HFF-Myc (cell line): ENCODE results near the gene UMAD1.

Source experiments
- DNase-seq: peaks from one replicate; pipeline ENCODE4 v3.0.0-alpha.2; 2011; ENCODE audit warnings: low read depth; ENCODE audit errors: extremely low read depth
- H3K4me3 ChIP-seq: replicated peaks from 2 replicates; pipeline ENCODE4 v1.5.1; 2011; ENCODE audit warnings: low read depth, mild to moderate bottlenecking, control low read depth, low read length
- TF ChIP-seq, protein P1 (sequence below): IDR thresholded peaks from 2 replicates; pipeline ENCODE4 v1.5.1; 2012; ENCODE audit warnings: mild to moderate bottlenecking, low read depth, low read length, control low read depth; ENCODE audit errors: missing control alignments

Gene UMAD1

DNA sequence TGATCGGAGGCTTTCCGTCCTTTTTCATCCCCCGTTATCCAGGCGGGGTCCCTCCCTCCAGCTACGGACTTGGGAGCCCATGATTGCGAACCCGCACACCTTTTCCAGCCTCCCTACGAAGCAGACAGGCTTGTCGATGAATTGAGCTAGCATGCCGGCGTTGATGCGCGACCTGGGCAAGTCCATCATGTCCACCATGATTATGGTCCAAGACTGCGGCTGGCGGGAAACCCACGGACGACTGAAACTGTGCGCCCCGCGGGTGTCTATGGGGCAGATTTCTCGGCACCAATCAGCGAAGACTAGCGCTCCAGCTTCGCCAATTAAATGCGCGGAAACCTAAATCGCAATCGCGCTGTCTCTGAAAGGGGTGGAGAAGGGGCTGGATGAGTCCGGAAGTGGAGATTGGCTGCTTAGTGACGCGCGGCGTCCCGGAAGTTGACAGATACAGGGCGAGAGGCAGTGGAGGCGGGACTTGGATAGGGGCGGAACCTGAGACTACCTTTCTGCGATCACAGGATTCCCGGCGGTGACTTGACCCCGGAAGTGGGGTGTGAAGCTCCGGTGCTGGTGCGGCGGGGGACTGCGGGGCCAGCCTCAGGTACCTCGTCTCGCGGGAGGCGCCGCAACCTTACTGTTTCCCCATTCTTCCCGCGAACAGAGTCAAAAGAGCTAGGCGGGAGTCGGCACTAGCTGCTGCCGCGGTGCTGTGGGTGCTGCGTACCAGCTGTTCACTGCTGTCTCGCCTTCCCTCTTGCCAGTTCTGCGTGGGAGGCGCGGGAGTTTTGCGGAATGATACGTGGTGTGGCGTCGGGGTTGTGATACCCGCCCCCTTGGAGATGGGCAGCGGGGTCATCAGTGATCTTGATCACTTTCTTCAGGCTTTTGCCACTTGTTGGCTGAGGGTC is at the start of gene UMAD1:
Gene UMAD1, plus strand, starts transcription at position 532 of the 908 bp plus-strand sequence. CDS start 32,620 bp downstream, outside the sequence.
- TF ChIP-seq, protein P1, sequence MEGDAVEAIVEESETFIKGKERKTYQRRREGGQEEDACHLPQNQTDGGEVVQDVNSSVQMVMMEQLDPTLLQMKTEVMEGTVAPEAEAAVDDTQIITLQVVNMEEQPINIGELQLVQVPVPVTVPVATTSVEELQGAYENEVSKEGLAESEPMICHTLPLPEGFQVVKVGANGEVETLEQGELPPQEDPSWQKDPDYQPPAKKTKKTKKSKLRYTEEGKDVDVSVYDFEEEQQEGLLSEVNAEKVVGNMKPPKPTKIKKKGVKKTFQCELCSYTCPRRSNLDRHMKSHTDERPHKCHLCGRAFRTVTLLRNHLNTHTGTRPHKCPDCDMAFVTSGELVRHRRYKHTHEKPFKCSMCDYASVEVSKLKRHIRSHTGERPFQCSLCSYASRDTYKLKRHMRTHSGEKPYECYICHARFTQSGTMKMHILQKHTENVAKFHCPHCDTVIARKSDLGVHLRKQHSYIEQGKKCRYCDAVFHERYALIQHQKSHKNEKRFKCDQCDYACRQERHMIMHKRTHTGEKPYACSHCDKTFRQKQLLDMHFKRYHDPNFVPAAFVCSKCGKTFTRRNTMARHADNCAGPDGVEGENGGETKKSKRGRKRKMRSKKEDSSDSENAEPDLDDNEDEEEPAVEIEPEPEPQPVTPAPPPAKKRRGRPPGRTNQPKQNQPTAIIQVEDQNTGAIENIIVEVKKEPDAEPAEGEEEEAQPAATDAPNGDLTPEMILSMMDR, result no peak
- DNase-seq, result peak; percentile 97

DNA sequence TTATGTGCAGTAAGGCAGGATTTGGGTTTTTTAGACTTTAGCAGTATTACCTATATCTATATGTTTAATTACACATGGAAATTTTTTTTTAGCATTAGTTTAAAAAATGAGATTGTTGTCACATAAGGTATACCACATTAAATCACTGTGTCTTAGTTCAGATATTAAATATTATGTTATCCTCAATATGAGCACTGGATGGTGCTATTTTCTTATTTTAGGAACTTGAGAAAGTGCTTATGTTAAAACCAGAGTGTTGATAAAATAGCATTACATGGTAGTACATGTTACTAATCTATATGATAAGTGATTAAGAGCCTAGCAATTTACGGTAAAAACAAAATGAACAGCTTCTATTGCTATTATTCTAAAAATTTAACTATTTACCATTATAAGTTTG is 45.1 kb upstream of the UMAD1 start:
- no peak overlapping the region for H3K4me3 ChIP-seq
- TF ChIP-seq, protein P1, result no peak
- DNase-seq, result no peak

More for the DNA sequence above, at the start of gene UMAD1:
- H3K4me3 ChIP-seq, result peak within 1 kb of the TSS; percentile 90

DNA sequence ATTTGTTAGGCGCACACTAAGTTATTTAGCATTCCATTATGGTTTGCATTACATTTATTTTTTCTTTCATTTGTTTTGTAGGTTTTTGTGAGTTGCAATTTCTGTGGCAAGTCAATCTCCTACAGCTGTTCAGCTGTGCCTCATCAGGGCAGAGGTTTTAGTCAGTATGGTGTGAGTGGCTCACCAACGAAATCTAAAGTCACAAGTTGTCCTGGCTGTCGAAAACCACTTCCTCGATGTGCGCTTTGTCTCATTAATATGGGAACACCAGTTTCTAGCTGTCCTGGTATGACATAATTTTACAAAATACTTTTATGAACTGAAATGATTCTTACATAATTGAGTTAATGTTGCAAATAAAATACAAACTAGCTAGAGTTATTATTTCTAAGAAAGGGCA is 44.4 kb upstream of the UMAD1 start:
- H3K4me3 ChIP-seq, result no peak overlapping the region
- TF ChIP-seq, protein P1, result no peak
- DNase-seq, result no peak

DNA sequence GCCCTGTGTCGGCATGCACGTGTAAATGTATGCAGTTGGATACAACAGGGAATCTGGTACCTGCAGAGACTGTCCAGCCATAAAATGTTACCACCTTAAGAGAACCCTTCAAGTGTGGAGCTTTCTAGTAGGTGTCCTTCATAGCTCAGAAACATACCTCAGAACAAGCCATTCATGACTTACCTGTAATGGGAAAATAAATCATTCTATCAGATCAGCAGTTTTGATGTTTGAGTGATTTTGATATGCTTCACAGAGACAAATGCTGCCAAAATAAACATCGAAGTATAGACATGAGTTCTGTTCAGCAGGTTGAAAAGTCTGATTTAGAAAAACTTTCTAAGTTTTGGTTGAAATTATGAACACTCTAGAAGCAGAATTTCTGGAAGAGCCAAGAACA is 33.5 kb upstream of the UMAD1 start:
- no peak overlapping the region for H3K4me3 ChIP-seq
- no peak for DNase-seq
- TF ChIP-seq, protein P1, result no peak

DNA sequence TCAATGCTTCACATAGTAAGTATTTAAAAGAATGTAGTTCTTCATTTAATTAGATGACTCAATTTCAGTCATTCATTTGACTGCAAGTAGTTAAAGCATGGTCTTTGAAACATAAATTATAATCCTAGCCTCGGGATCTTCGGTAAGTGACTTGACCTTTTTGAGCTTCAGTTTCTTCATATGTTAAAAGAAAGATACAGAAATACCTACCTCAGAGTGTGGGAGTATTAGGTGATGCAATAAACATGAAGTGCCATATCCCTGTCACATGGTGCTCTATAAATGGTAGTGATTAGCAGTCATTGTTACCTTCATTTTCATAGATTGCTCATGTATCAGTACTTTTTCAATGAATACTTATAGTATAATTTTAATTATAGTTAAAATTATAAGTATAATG is 31.2 kb upstream of the UMAD1 start:
- H3K4me3 ChIP-seq, result no peak overlapping the region
- no peak for DNase-seq
- TF ChIP-seq, protein P1, result no peak

DNA sequence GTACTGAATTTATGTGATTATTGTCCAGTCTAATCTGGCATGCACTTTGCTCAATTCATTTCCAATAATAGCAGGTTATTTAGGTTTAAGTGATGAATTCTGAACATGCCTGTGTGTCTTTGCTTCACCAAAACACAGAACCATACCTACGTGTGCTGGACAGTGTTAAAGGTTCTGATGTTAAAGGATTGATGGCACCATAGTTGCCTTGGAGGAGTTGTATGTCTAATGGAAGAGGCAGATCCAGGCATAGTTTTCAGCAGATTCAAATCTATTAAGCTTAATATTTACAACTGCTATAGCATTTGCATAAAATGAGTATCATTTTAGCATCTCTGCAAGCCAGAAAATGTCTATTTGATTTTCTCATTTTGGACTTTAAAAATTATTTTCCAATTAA is 28.0 kb upstream of the UMAD1 start:
- TF ChIP-seq, protein P1, result no peak
- H3K4me3 ChIP-seq, result no peak overlapping the region
- DNase-seq, result no peak
